A549 (cell line): Measurements from ENCODE around the gene ZNF850. TPM values are rescaled to one million over a fixed set of nuclear protein-coding genes. Genes with fewer than 3 reads are reported as not detected.
A peak's percentile ranks its signal among the peaks of the same experiment; 100 is the strongest.

ENCODE experiments used
- ATAC-seq, 2 experiments: fragments of 200-7000 bp in 1 of 2; fragments of >200 bp in 1 of 2; cut with Nextera tagmentation in 1 of 2; cut with Tn5 transposase in 1 of 2; 3 replicates each; pipeline versions ENCODE4 v1.8.0 to v1.9.1; 2018 to 2020; ENCODE audit warnings: mild to moderate bottlenecking in 1 of 2, moderate library complexity in 1 of 2
- CTCF ChIA-PET: fragments of 300-600 bp; sonication (Branson Sonifier 250); formaldehyde crosslinking; extraction: SDS; loops from one replicate; lab custom pipeline; 2021; ENCODE audit warnings: antibody characterized with exemption, inconsistent platforms; lab: Yijun Ruan, JAX
- POLR2A ChIA-PET: fragments of 350-600 bp; formaldehyde crosslinking; extraction: SDS; loops from one replicate; lab custom pipeline; 2021; ENCODE audit warnings: antibody characterized with exemption, inconsistent platforms; lab: Yijun Ruan, JAX
- DNase-seq, 2 experiments: peaks; one replicate each; pipeline versions ENCODE4 v3.0.0 to v3.0.0-alpha.2; 2011 to 2016; ENCODE audit warnings: low read depth in 1 of 2, low spot score in 1 of 2
- FAIRE-seq: peaks from 2 replicates; lab custom pipeline; 2011; peaks lifted over from hg19 to GRCh38; lab: Jason Lieb, UNC
- H3K27ac ChIP-seq, 2 experiments: fragments of >200 bp; sonication (Bioruptor Twin); formaldehyde crosslinking; 3 replicates each; pipeline ENCODE4 v1.5.1; 2016 to 2017
- H3K4me1 ChIP-seq: fragments of >200 bp; sonication (Bioruptor Twin); formaldehyde crosslinking; 3 replicates; pipeline ENCODE4 v1.6.1; 2016
- H3K4me2 ChIP-seq: fragments of >200 bp; sonication (Bioruptor Twin); formaldehyde crosslinking; 3 replicates; pipeline ENCODE4 v1.6.1; 2016
- H3K4me3 ChIP-seq: fragments of >200 bp; sonication (Bioruptor Twin); formaldehyde crosslinking; 3 replicates; pipeline ENCODE4 v1.5.1; 2016
- H3K9me3 ChIP-seq: fragments of >200 bp; sonication (Bioruptor Twin); formaldehyde crosslinking; 3 replicates; pipeline ENCODE4 v1.6.1; 2016
- RAD21 ChIP-seq, 2 experiments: fragments of >200 bp in 1 of 2; sonication (Bioruptor Twin) in 1 of 2; formaldehyde crosslinking in 1 of 2; IDR thresholded peaks in 1 of 2; conservative IDR thresholded peaks in 1 of 2; 2 replicates in 1 of 2; 3 replicates in 1 of 2; pipeline ENCODE4 v1.6.1; 2012 to 2018; ENCODE audit warnings: inconsistent platforms in 1 of 2
- WGBS: methylation state at CpG from one replicate; pipeline ENCODE4 v1.1.6; 2017; ENCODE audit errors: missing lambda C conversion rate; 5-methylcytosine and 5-hydroxymethylcytosine counted together
- polyA plus RNA-seq, 4 experiments: library from polyadenylated mRNA; depleted of rRNA in 3 of 4; stranded (reverse); fragments of >200 nt; fragmentation: RNase III in 1 of 4; extraction: RNeasy Plus Mini Kit Qiagen cat#74134 plus additional on column Dnase treatment in 1 of 4; gene quantifications; 2 replicates in 3 of 4; 3 replicates in 1 of 4; pipeline ENCODE4 v1.2.3, GENCODE V29; 2011 to 2017
- TF ChIP-seq, protein P1 (sequence below): IDR thresholded peaks from 2 replicates; pipeline ENCODE4 v1.6.1; 2012; ENCODE audit warnings: low read depth, borderline replicate concordance

ZNF850 gene
- polyA plus RNA-seq, 2 of the 4 experiments (the other 2 are of a cell fraction), result 1.5 to 3.1 TPM

DNA sequence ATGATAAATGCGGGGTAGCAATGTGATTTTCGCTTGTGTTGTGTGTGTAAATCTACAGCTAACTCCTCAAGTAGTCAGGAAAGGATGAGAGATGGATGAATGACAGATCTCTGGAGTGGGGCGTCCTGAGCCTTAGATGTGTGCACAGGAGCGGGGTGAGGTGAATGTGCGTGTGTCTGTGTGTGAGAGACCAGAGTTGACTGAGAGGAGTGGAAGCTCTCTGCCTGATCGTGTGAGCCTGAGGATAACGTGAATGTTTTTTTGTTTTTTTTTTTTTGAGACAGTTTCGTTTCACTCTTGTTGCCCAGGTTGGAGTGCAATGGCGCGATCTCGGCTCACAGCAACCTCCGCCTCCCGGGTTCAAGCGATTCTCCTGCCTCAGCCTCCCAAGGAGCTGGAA, 106.8 kb downstream of the ZNF850 start:
- no peak for TF ChIP-seq RAD21 (conservative IDR thresholded peaks at IDR 0.05 in 1 of 2, IDR thresholded peaks at IDR 0.05 in 1 of 2)
- TF ChIP-seq, protein P1, sequence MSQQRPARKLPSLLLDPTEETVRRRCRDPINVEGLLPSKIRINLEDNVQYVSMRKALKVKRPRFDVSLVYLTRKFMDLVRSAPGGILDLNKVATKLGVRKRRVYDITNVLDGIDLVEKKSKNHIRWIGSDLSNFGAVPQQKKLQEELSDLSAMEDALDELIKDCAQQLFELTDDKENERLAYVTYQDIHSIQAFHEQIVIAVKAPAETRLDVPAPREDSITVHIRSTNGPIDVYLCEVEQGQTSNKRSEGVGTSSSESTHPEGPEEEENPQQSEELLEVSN, result no peak
- peaks cover 81% of the 10 kb centered on the region for H3K9me3 ChIP-seq
- ATAC-seq (no peak), DNase-seq (no peak), FAIRE-seq (peak; percentile 74)
- H3K4me1 ChIP-seq, result no peaks in the 10 kb centered on the region
- H3K27ac ChIP-seq, result peak overlapping the region; percentile 79 to 85
- CTCF ChIA-PET, result interaction anchor here (0.7 kb wide), 1 partner anchor 240 kb away, joined by 4 read pairs; no protein-coding TSS in a partner anchor
- peak overlapping the region; percentile 81 for H3K4me2 ChIP-seq
- POLR2A ChIA-PET, result interaction anchor here (0.8 to 1.6 kb wide), 4 partner anchors 21 to 551 kb away, joined by 3 to 11 read pairs (median 4); partner anchors contain the start of genes POLR2I, ZNF529, ZNF566 and ZNF567
- H3K4me3 ChIP-seq, result peak overlapping the region; percentile 77
- WGBS, result 50% methylated on average over 14 of the region's 14 CpGs

Other genes starting within 250 kb of the ZNF850 start
- 19.3 and 25.6 TPM in 2 replicates for gene ZNF260, start 244.5 kb downstream of the ZNF850 start, polyA plus RNA-seq (2011; rRNA removed)
- gene ZNF260, start 244.5 kb downstream of the ZNF850 start, polyA plus RNA-seq (2017; fragmentation: RNase III; extraction: RNeasy Plus Mini Kit Qiagen cat#74134 plus additional on column Dnase treatment), result 22.0 to 23.8 TPM (median 22.8 TPM) in 3 replicates
- 6.0 and 7.0 TPM in 2 replicates for gene ZNF529, start 199.5 kb downstream of the ZNF850 start, polyA plus RNA-seq (2011; rRNA removed)
- 3.1 to 3.6 TPM (median 3.2 TPM) in 3 replicates for gene ZNF529, start 199.5 kb downstream of the ZNF850 start, polyA plus RNA-seq (2017; fragmentation: RNase III; extraction: RNeasy Plus Mini Kit Qiagen cat#74134 plus additional on column Dnase treatment)
- gene ZNF382, start 167.5 kb downstream of the ZNF850 start, polyA plus RNA-seq (2011; rRNA removed), result 0.24 and 0.30 TPM in 2 replicates
- gene ZNF382, start 167.5 kb downstream of the ZNF850 start, polyA plus RNA-seq (2017; fragmentation: RNase III; extraction: RNeasy Plus Mini Kit Qiagen cat#74134 plus additional on column Dnase treatment), result 0.04 to 0.12 TPM (median 0.08 TPM) in 3 replicates
- 12.0 and 14.7 TPM in 2 replicates for gene ZNF461, start 106.0 kb downstream of the ZNF850 start, polyA plus RNA-seq (2011; rRNA removed)
- 11.1 to 12.4 TPM (median 11.2 TPM) in 3 replicates for gene ZNF461, start 106.0 kb downstream of the ZNF850 start, polyA plus RNA-seq (2017; fragmentation: RNase III; extraction: RNeasy Plus Mini Kit Qiagen cat#74134 plus additional on column Dnase treatment)
- 16.3 and 19.0 TPM in 2 replicates for gene ZNF567, start 85.2 kb downstream of the ZNF850 start, polyA plus RNA-seq (2011; rRNA removed)
- 7.9 to 8.9 TPM (median 8.7 TPM) in 3 replicates for gene ZNF567, start 85.2 kb downstream of the ZNF850 start, polyA plus RNA-seq (2017; fragmentation: RNase III; extraction: RNeasy Plus Mini Kit Qiagen cat#74134 plus additional on column Dnase treatment)
- 0.37 and 0.52 TPM in 2 replicates for gene ZNF790, start 65.6 kb upstream of the ZNF850 start, polyA plus RNA-seq (2011; rRNA removed)
- 0.42 to 0.66 TPM (median 0.56 TPM) in 3 replicates for gene ZNF790, start 65.6 kb upstream of the ZNF850 start, polyA plus RNA-seq (2017; fragmentation: RNase III; extraction: RNeasy Plus Mini Kit Qiagen cat#74134 plus additional on column Dnase treatment)
- 0.33 and 0.66 TPM in 2 replicates for gene ZNF345, start 78.1 kb upstream of the ZNF850 start, polyA plus RNA-seq (2011; rRNA removed)
- 0.27 to 0.39 TPM (median 0.32 TPM) in 3 replicates for gene ZNF345, start 78.1 kb upstream of the ZNF850 start, polyA plus RNA-seq (2017; fragmentation: RNase III; extraction: RNeasy Plus Mini Kit Qiagen cat#74134 plus additional on column Dnase treatment)
- 0.85 and 1.00 TPM in 2 replicates for gene ZNF829, start 143.5 kb upstream of the ZNF850 start, polyA plus RNA-seq (2011; rRNA removed)
- 0.48 to 0.65 TPM (median 0.52 TPM) in 3 replicates for gene ZNF829, start 143.5 kb upstream of the ZNF850 start, polyA plus RNA-seq (2017; fragmentation: RNase III; extraction: RNeasy Plus Mini Kit Qiagen cat#74134 plus additional on column Dnase treatment)
- 2.8 and 4.9 TPM in 2 replicates for gene ZNF568, start 143.5 kb upstream of the ZNF850 start, polyA plus RNA-seq (2011; rRNA removed)
- gene ZNF568, start 143.5 kb upstream of the ZNF850 start, polyA plus RNA-seq (2017; fragmentation: RNase III; extraction: RNeasy Plus Mini Kit Qiagen cat#74134 plus additional on column Dnase treatment), result 1.0 to 1.7 TPM (median 1.6 TPM) in 3 replicates